Activated T-helper 17 cell treated with anti-CD3 and anti-CD28 coated beads, Interleukin-2, amount 50 U/mL, for 72 hours (primary cell): Measurements from ENCODE around the gene CDH26. TPM values are rescaled to one million over a fixed set of nuclear protein-coding genes. Genes with fewer than 3 reads are reported as not detected.

ENCODE experiments used
- ATAC-seq: fragments of 150-1000 bp; cut with Tn5 transposase; replicated peaks from 2 replicates; pipeline ENCODE4 v1.10.0; 2021; ENCODE audit warnings: mild to moderate bottlenecking, moderate library complexity
- H3K27ac Mint-ChIP-seq: one replicate; pipeline ENCODE4 v1.8.0; 2022; ENCODE audit warnings: mixed read lengths
- H3K27me3 Mint-ChIP-seq: one replicate; pipeline ENCODE4 v1.8.0; 2022; ENCODE audit warnings: mixed read lengths
- H3K36me3 Mint-ChIP-seq: one replicate; pipeline ENCODE4 v1.8.0; 2022; ENCODE audit warnings: low read depth, mild to moderate bottlenecking, mixed read lengths
- H3K4me1 Mint-ChIP-seq: one replicate; pipeline ENCODE4 v1.8.0; 2022; ENCODE audit warnings: mixed read lengths
- H3K4me3 Mint-ChIP-seq: one replicate; pipeline ENCODE4 v1.8.0; 2022; ENCODE audit warnings: mild to moderate bottlenecking, mixed read lengths
- H3K9me3 Mint-ChIP-seq: one replicate; pipeline ENCODE4 v1.8.0; 2022; ENCODE audit warnings: mixed read lengths
- total RNA-seq, 2 donors: library from RNA; stranded (reverse); gene quantifications; one replicate each; pipeline ENCODE4 v1.2.3, GENCODE V29; 2022

The CDH26 gene
- total RNA-seq, 2 donors from 2014 or later: 0.56 to 2.6 TPM

DNA sequence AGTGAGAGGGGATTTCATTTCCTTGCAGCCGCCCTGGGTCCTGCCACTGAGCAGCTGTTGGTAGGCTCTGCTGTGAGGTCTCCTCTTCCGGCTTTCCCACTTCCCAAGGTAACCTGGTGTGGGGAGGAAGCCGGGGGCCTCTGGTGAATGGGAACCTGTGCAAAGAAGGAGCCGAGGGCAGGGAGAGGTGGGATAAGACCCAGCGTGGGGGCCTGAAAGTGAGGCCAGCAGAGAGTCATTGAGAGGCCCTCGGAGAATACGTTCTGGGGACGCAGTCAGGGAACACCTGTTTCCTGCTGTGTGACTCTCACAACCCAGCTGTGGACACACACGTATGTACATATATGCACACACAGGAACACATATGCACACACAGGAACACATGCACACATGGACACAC lies 100.7 kb downstream of the CDH26 start:
- Mint-ChIP-seq H3K36me3 (no peaks in the 10 kb centered on the region), H3K27me3 (no peaks in the 10 kb centered on the region), H3K4me3 (peak overlapping the region; percentile 84), H3K4me1 (peaks cover 29% of the 10 kb centered on the region), H3K27ac (no peak overlapping the region), H3K9me3 (no peaks in the 10 kb centered on the region)
- no peak for ATAC-seq

DNA sequence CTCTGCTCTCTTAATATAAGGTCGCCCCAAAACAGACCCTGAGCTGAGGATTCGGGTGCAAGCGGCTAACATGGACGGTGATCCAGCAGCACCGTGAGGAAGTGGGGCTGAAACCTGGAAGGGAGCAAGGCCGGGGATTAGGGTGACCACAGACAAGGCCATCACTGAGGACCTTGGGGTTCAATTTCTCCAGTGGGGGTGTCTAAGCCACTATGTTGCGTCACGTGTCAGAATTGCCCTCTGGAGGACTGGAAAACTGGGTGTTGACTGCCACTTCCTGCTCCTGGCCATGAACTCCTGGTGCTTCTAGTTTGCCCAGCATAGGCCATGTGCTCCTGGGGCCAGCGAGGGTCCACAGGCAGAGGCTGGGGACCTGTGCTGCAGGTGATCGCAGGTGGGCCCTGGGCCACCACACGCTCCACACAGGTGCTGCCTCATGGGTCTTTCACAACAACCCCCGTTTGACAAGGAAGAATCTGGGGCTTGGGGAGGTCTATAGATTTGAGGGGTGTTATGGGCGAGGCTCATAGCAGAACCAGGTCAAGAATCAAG lies 101.9 kb downstream of the CDH26 start:
- Mint-ChIP-seq H3K27me3 (no peaks in the 10 kb centered on the region), H3K4me3 (no peak overlapping the region), H3K27ac (no peak overlapping the region), H3K9me3 (no peaks in the 10 kb centered on the region), H3K36me3 (no peaks in the 10 kb centered on the region), H3K4me1 (peaks cover 29% of the 10 kb centered on the region)
- ATAC-seq: no peak

DNA sequence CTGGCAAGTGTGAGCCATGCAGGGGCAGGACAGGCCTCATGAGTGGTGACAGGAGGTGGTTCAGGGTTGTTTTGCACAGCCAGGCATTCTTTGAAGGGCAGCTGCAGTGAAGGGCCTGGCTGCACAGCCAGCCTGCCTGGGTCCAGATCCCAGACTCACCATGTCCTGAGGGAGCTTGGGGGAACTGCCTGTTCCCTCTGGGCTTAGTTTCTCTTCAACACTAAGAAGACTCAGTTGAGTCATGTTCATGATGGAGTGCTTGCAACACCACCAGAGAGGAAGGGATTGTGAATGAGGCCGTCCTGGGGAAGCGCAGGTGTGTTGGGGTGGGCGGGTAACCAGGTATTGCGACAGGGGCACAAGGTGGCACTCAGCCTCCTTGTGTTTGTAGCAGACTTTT lies 102.4 kb downstream of the CDH26 start:
- Mint-ChIP-seq H3K4me3 (no peak overlapping the region), H3K9me3 (no peaks in the 10 kb centered on the region), H3K27me3 (no peaks in the 10 kb centered on the region), H3K27ac (no peak overlapping the region), H3K36me3 (no peaks in the 10 kb centered on the region), H3K4me1 (peaks cover 24% of the 10 kb centered on the region)
- no peak for ATAC-seq

DNA sequence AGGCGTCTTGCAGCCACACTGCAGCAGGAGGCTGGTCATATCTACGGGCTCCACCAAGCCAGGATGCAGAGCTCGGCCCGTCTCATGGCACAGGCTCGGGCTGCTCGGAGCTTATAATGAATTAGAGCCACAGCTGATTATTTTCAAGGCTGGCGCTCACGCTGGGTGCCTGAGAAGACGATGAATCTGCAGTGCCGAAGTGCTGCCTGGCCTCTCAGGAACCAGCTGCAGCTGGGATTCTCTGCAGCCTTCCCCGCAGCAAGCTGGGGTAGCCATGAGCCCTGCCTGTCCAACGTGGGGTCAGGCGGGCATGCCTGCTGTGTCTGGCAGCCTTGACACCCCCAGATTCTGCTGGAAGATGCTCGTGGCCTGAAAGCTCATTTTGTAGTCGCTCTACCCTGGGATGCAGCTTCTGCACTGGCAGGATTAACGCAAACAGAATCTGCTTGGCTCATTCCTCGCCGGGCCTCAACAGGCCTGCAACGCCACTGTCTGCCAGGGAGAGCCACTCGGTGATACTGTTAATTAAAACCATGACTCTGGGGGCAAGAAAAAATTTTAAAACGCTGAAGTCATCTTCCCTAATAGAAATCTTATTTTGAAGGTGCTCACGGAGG lies 104.3 kb downstream of the CDH26 start:
- H3K27ac Mint-ChIP-seq: no peak overlapping the region
- no peaks in the 10 kb centered on the region for H3K36me3 Mint-ChIP-seq

DNA sequence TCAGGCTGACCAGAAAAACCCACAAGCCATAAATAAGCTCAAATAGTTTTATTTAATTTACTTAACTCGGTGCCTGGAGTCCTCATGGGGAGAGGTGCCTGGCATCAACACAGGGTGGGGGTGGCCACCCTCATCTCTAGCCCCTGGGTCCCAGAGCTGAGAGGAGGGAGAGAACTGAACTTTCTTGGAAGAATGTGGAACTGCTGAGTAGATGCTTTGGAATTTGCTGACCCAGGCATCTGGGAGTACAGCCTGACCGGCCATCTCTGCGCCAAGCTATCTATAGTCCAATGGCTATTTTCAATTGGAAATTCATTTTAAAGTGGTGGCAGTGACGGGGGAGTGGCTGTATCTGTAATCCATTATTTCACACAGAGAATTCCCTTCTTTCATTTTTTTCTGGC lies 104.8 kb downstream of the CDH26 start:
- no peak overlapping the region for H3K4me3 Mint-ChIP-seq
- H3K36me3 Mint-ChIP-seq: no peaks in the 10 kb centered on the region
- ATAC-seq: no peak
- peaks cover 8% of the 10 kb centered on the region for H3K4me1 Mint-ChIP-seq
- no peaks in the 10 kb centered on the region for H3K27me3 Mint-ChIP-seq
- H3K27ac Mint-ChIP-seq: no peak overlapping the region
- H3K9me3 Mint-ChIP-seq: no peaks in the 10 kb centered on the region

More for the DNA sequence above, 104.3 kb downstream of the CDH26 start:
- no peak for ATAC-seq
- Mint-ChIP-seq H3K9me3 (no peaks in the 10 kb centered on the region), H3K27me3 (no peaks in the 10 kb centered on the region), H3K4me3 (no peak overlapping the region), H3K4me1 (peaks cover 13% of the 10 kb centered on the region)

DNA sequence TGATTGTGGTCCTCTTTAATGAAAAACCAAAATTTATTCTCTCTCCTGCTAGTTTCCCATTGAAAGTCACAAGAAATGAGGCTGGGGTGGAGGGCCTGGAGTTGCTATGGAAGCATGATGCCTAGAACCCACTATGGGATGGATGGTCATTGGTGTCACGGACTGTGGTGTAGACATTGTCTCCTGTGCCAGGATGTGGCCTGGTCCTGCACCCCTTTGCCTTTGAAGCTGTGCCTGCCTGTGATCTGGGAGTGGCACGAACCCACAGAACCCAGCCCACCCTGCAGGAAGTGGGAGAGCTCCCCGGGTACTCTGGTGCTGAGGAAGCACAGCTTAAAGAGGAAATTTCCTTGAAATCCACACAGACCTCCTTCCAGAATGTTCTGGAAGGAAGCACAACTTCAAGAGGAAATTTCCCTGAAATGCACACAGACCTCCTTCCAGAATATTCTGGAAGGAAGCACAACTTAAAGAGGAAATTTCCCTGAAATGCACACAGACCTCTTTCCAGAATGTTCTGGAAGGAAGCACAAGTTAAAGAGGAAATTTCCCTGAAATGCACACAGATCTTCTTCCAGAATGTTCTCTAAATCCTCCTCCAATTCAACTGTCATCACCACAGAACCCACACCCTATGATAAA lies 105.6 kb downstream of the CDH26 start:
- no peak for ATAC-seq
- H3K27ac Mint-ChIP-seq: no peak overlapping the region
- H3K4me3 Mint-ChIP-seq: no peak overlapping the region
- peaks cover 8% of the 10 kb centered on the region for H3K4me1 Mint-ChIP-seq
- H3K27me3 Mint-ChIP-seq: no peaks in the 10 kb centered on the region
- H3K9me3 Mint-ChIP-seq: no peaks in the 10 kb centered on the region
- no peaks in the 10 kb centered on the region for H3K36me3 Mint-ChIP-seq

Other genes starting within 250 kb of the CDH26 start
- 1 to 10 TPM; 2.5 to 6.7 TPM for gene SYCP2, start 24.8 kb upstream of the CDH26 start, total RNA-seq
- 1 to 10 TPM; 5.3 to 5.9 TPM for gene PPP1R3D, start 18.1 kb upstream of the CDH26 start, total RNA-seq
- 10 to 100 TPM; 16.6 to 20.9 TPM for gene FAM217B, start 18.0 kb upstream of the CDH26 start, total RNA-seq